ENCODE data around the gene STIL. TPM values are rescaled to one million over a fixed set of nuclear protein-coding genes. Genes with fewer than 3 reads are reported as not detected.

STIL gene
- total RNA-seq, 2 donors from 2014 or later = 9.6 to 22.0 TPM

DNA sequence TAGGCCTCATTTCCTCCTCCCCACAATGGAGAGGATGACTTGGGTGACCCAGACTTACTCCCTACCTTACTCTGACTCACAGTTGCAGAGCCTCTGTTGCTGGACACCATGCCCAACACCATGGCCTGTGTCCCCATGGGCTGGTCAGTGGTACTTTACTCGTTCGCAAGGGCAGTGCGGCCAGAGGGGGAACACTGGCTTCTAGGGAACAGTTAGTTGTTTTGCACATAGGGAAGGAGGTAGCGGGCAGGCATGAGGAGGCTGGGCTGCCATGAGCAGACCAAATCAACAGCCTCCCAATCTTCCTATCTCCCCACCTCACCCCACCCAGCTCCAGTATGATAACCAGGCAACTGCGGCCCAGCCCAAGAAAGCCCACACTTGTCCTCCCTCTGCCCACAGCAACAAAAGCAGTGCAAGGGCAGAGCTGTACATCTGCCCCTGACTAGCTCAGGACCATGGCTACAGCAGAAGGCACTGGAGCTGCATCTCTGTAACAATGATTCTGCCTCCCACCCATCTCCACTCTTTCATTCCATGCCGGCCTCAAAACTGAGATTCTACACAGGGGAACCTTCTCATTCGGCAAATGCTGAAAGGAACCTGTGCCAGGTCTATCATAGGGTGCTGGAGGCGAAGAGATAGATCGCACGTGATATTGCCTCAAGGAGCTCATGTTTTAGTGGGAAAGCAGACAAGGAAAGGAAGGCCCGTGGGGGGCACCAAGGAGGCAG, 100.5 kb downstream of the STIL start:
- no peak overlapping the region for H3K4me3 ChIP-seq
- H3K27ac ChIP-seq = no peak overlapping the region
- H3K27me3 ChIP-seq = no peaks in the 10 kb centered on the region
- H3K4me1 ChIP-seq = no peaks in the 10 kb centered on the region
- intact Hi-C loops (cut with DNase I) = no loop called here
- no peaks in the 10 kb centered on the region for H3K9me3 ChIP-seq
- TF ChIP-seq, protein P1, sequence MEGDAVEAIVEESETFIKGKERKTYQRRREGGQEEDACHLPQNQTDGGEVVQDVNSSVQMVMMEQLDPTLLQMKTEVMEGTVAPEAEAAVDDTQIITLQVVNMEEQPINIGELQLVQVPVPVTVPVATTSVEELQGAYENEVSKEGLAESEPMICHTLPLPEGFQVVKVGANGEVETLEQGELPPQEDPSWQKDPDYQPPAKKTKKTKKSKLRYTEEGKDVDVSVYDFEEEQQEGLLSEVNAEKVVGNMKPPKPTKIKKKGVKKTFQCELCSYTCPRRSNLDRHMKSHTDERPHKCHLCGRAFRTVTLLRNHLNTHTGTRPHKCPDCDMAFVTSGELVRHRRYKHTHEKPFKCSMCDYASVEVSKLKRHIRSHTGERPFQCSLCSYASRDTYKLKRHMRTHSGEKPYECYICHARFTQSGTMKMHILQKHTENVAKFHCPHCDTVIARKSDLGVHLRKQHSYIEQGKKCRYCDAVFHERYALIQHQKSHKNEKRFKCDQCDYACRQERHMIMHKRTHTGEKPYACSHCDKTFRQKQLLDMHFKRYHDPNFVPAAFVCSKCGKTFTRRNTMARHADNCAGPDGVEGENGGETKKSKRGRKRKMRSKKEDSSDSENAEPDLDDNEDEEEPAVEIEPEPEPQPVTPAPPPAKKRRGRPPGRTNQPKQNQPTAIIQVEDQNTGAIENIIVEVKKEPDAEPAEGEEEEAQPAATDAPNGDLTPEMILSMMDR (IDR thresholded peaks at IDR 0.05) = no peak
- no peak overlapping the region for H3K9ac ChIP-seq (ENCODE audit: low read depth in 2 of 2, low read length in 2 of 2)
- H3K36me3 ChIP-seq = no peaks in the 10 kb centered on the region
- no peak for DNase-seq

DNA sequence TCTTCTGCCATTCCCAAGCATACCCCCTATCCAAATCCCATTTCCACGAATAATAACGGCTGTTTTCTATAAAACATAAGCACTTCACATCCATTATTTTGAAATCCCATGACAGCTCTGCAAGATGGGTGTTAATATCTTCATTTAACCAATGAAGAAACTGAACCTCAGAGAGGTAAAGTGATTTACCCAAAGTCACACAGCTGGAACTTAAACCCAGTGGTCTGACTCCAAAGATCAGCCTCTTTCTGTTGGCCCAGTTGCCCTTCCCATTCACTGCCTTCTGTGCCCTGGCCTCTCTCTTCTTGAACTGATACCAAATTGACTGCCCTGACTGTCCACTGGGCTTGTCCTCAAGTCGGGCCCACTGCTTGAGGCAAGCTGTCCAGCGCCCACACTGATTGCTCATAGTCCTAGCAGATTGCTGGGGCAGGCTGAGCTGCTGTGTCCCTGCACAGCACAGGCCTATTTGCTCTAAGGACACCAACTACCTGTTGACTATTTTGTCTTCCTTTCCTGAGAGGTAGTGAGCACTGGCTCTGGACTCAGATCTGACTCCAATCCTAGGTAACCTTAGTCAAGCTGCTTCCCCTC, 101.2 kb downstream of the STIL start:
- intact Hi-C loops (cut with DNase I) = no loop called here
- no peaks in the 10 kb centered on the region for H3K36me3 ChIP-seq
- H3K27me3 ChIP-seq = no peaks in the 10 kb centered on the region
- H3K9me3 ChIP-seq = no peaks in the 10 kb centered on the region
- H3K27ac ChIP-seq = no peak overlapping the region
- H3K9ac ChIP-seq (ENCODE audit: low read depth in 2 of 2, low read length in 2 of 2) = no peak overlapping the region
- TF ChIP-seq, protein P1 (IDR thresholded peaks at IDR 0.05) = no peak
- H3K4me1 ChIP-seq = no peaks in the 10 kb centered on the region
- H3K4me3 ChIP-seq = no peak overlapping the region
- no peak for DNase-seq

DNA sequence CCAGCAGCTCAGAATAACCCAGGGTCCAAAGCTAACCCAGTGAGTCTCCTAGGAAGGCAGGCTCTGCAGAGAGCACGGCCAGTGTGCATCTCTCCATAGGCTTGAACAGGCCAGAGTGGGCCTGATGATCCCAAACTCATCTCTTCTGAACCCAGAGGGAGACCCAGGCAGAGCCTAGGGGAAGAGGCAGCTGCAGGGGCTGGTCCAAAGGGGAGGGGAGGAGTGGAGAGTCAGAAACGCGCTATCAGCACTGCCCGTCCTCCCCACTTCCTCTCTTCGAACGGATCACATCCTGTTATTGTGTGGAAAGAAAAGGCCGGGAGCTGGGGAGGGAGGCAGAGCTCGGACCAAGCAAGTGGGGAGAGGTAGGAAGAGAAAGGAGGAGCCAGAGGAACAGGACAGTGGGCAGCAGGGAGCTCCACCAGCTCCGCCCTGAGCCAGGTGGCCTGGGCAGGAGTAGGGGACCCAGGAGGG, 102.1 kb downstream of the STIL start:
- DNase-seq = peak; percentile 28
- no peaks in the 10 kb centered on the region for H3K4me1 ChIP-seq
- H3K9ac ChIP-seq (ENCODE audit: low read depth in 2 of 2, low read length in 2 of 2) = no peak overlapping the region
- intact Hi-C loops (cut with DNase I) = no loop called here
- no peak overlapping the region for H3K4me3 ChIP-seq
- no peak overlapping the region for H3K27ac ChIP-seq
- H3K9me3 ChIP-seq = no peaks in the 10 kb centered on the region
- H3K36me3 ChIP-seq = no peaks in the 10 kb centered on the region
- TF ChIP-seq, protein P1 (IDR thresholded peaks at IDR 0.05) = no peak
- H3K27me3 ChIP-seq = no peaks in the 10 kb centered on the region

DNA sequence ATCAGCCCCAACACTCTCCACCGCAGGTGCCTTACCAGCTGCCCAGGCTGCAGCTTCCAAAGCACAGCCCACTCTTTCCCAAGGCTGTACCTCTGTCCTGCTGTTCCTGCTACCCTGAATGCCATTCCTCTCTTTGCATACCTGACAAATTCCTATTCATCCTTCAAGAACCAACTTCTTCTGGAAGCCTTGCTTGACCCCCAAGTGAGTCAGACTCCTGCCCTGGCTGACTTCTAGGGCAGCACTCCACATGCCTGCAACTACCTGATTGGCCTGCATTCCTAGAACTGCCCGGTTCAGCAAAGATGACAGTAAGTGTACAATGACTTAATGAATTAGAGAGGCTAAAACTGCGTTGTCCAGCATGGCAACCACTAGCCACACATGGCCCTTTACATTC, 103.3 kb downstream of the STIL start:
- H3K9ac ChIP-seq (ENCODE audit: low read depth in 2 of 2, low read length in 2 of 2) = no peak overlapping the region
- no peaks in the 10 kb centered on the region for H3K36me3 ChIP-seq
- H3K4me3 ChIP-seq = no peak overlapping the region
- no peaks in the 10 kb centered on the region for H3K4me1 ChIP-seq
- H3K9me3 ChIP-seq = no peaks in the 10 kb centered on the region
- H3K27ac ChIP-seq = no peak overlapping the region
- no peaks in the 10 kb centered on the region for H3K27me3 ChIP-seq
- intact Hi-C loops (cut with DNase I) = no loop called here
- no peak for DNase-seq
- TF ChIP-seq, protein P1 (IDR thresholded peaks at IDR 0.05) = no peak

DNA sequence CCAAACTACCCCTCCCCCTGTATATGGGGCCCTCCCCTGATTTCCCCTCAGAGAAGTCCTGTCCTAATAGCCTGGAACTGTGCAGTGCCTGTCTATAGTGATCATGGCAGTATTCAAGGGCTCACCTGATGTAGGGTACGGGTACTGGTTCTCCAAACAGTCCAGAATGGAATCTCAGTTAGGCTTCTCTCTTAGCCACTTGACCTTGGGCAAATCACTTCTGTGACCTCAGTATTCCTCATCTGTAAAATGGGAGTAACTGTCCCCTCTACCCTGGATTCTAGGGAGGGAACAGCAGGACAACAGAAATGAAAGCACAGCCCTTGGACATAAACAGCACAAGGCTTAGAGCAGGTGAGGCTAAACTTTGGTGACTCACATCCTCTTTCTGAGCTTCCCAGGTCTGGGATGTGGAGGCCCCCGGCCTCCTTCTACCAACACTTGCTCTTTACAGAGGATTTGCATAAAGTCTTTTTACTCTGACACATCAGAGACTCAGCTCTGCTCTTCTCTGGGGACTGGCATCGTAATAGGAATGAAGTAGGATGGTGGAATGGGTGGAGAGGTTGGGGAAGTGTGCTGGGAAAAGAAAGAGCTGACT, 104.1 kb downstream of the STIL start:
- H3K27me3 ChIP-seq = no peaks in the 10 kb centered on the region
- H3K9ac ChIP-seq (ENCODE audit: low read depth in 2 of 2, low read length in 2 of 2) = no peak overlapping the region
- H3K9me3 ChIP-seq = no peaks in the 10 kb centered on the region
- no peaks in the 10 kb centered on the region for H3K36me3 ChIP-seq
- DNase-seq = no peak
- no peak overlapping the region for H3K4me3 ChIP-seq
- H3K27ac ChIP-seq = no peak overlapping the region
- TF ChIP-seq, protein P1 (IDR thresholded peaks at IDR 0.05) = no peak
- intact Hi-C loops (cut with DNase I) = no loop called here
- no peaks in the 10 kb centered on the region for H3K4me1 ChIP-seq

All from colonic mucosa (tissue), 4 donors.